GM18519 (cell line): Measurements from ENCODE around the gene CPEB4.

ENCODE experiments used
- ATAC-seq: cut with Tn5 transposase; IDR thresholded peaks from one replicate; pipeline ENCODE4 v1.9.1; 2021; ENCODE audit warnings: mild to moderate bottlenecking, moderate library complexity; ENCODE audit not compliant: unreplicated experiment, low FRiP score

CPEB4 gene

GRCh38 chr5:173970878-173971650, 82.9 kb downstream of the CPEB4 start:
- no peak for ATAC-seq

GRCh38 chr5:173971681-173972345, 83.7 kb downstream of the CPEB4 start:
- no peak for ATAC-seq

- ATAC-seq = no peak
These were observed 84.4 kb downstream of the CPEB4 start for GRCh38 chr5:173972607-173972924.

- no peak for ATAC-seq
These were observed 84.9 kb downstream of the CPEB4 start for GRCh38 chr5:173972925-173973615.

- ATAC-seq = no peak
These were observed 85.4 kb downstream of the CPEB4 start for GRCh38 chr5:173973616-173973969.

GRCh38 chr5:173974688-173975239, 86.6 kb downstream of the CPEB4 start:
- ATAC-seq = no peak

- no peak for ATAC-seq
These were observed 93.1 kb downstream of the CPEB4 start for GRCh38 chr5:173981185-173981761.

GRCh38 chr5:173984218-173984617, 96.1 kb downstream of the CPEB4 start:
- ATAC-seq = no peak

GRCh38 chr5:173988554-173989431, 100.6 kb downstream of the CPEB4 start, which contains the start of gene C5orf47:
Gene C5orf47, plus strand, starts transcription at chr5:173989170. Its CDS starts 94 bp downstream, at chr5:173989264.
- ATAC-seq = no peak

GRCh38 chr5:173989432-173990082, 101.4 kb downstream of the CPEB4 start:
- ATAC-seq = no peak

- no peak for ATAC-seq
These were observed 109.2 kb downstream of the CPEB4 start for GRCh38 chr5:173997331-173997730.

- no peak for ATAC-seq
These were observed 110.4 kb downstream of the CPEB4 start for GRCh38 chr5:173998531-173998930.

- no peak for ATAC-seq
These were observed 111.9 kb downstream of the CPEB4 start for GRCh38 chr5:174000076-174000475.

- no peak for ATAC-seq
These were observed 115.6 kb downstream of the CPEB4 start for GRCh38 chr5:174003795-174004194.

- ATAC-seq = no peak
These were observed 120.8 kb downstream of the CPEB4 start for GRCh38 chr5:174008922-174009321.

GRCh38 chr5:174010365-174010764, 122.2 kb downstream of the CPEB4 start:
- no peak for ATAC-seq

GRCh38 chr5:174011441-174011840, 123.3 kb downstream of the CPEB4 start:
- ATAC-seq = no peak
